HG02885 (cell line): ENCODE data around the gene LRRN2.
"Not testable (repeated sequence)": the region's sequence is repeated elsewhere in the genome, so short reads cannot be mapped to it uniquely, and the experiment has no call there.

ENCODE experiments used
- ATAC-seq: cut with Tn5 transposase; IDR thresholded peaks from one replicate; pipeline ENCODE4 v1.9.1; 2021; ENCODE audit warnings: mild to moderate bottlenecking; ENCODE audit not compliant: unreplicated experiment, poor library complexity

The LRRN2 gene

GRCh38 chr1:204634260-204634910 lies 51.2 kb downstream of the LRRN2 start:
- no peak for ATAC-seq

GRCh38 chr1:204633665-204634064 lies 51.9 kb downstream of the LRRN2 start:
- ATAC-seq: no peak

GRCh38 chr1:204630132-204630905 lies 55.2 kb downstream of the LRRN2 start:
- ATAC-seq: no peak

GRCh38 chr1:204629459-204629858 lies 56.1 kb downstream of the LRRN2 start:
- ATAC-seq: not testable (repeated sequence)

- no peak for ATAC-seq
These were observed 56.7 kb downstream of the LRRN2 start for GRCh38 chr1:204628868-204629267.

- ATAC-seq: no peak
These were observed 58.1 kb downstream of the LRRN2 start for GRCh38 chr1:204627436-204627835.

GRCh38 chr1:204626381-204626780 lies 59.2 kb downstream of the LRRN2 start:
- no peak for ATAC-seq

- no peak for ATAC-seq
These were observed 60.8 kb downstream of the LRRN2 start for GRCh38 chr1:204624631-204625216.

- no peak for ATAC-seq
These were observed 61.6 kb downstream of the LRRN2 start for GRCh38 chr1:204623894-204624361.

- ATAC-seq: no peak
These were observed 62.1 kb downstream of the LRRN2 start for GRCh38 chr1:204623365-204623893.

- ATAC-seq: no peak
These were observed 63.5 kb downstream of the LRRN2 start for GRCh38 chr1:204621996-204622395.

GRCh38 chr1:204621396-204621795 lies 64.1 kb downstream of the LRRN2 start:
- ATAC-seq: no peak

GRCh38 chr1:204619721-204620120 lies 65.8 kb downstream of the LRRN2 start:
- no peak for ATAC-seq

GRCh38 chr1:204618148-204618760 lies 67.3 kb downstream of the LRRN2 start:
- ATAC-seq: no peak

- no peak for ATAC-seq
These were observed 68.0 kb downstream of the LRRN2 start for GRCh38 chr1:204617256-204618147.

GRCh38 chr1:204616641-204617040 lies 68.9 kb downstream of the LRRN2 start:
- no peak for ATAC-seq

- no peak for ATAC-seq
These were observed 69.7 kb downstream of the LRRN2 start for GRCh38 chr1:204615881-204616280.

GRCh38 chr1:204613636-204614035 lies 71.9 kb downstream of the LRRN2 start:
- no peak for ATAC-seq

- ATAC-seq: no peak
These were observed 73.2 kb downstream of the LRRN2 start for GRCh38 chr1:204612326-204612725.

GRCh38 chr1:204611036-204611435 lies 74.5 kb downstream of the LRRN2 start:
- ATAC-seq: no peak
